A673 (cell line): ENCODE results near the gene FLT4. TPM values are rescaled to one million over a fixed set of nuclear protein-coding genes. Genes with fewer than 3 reads are reported as not detected.

Experiments
- BruUV-seq: library from RNA; stranded (reverse); fragments of 400-500 nt; replicated peaks from 2 replicates; lab custom pipeline; 2021; lab: Mats Ljungman, UMichigan
- CTCF ChIA-PET: fragments of 300-600 bp; sonication (Branson Sonifier 250); formaldehyde crosslinking; loops from one replicate; lab custom pipeline; 2022; ENCODE audit warnings: antibody characterized with exemption; lab: Charles Lee
- POLR2A ChIA-PET: fragments of 300-600 bp; sonication (Branson Sonifier 250); formaldehyde crosslinking; loops from one replicate; lab custom pipeline; 2022; ENCODE audit warnings: antibody characterized with exemption; ENCODE audit not compliant: low non-redundant PET; lab: Charles Lee
- DNase-seq: peaks from one replicate; pipeline ENCODE4 v3.0.0-alpha.2; 2015; ENCODE audit warnings: low spot score
- H3K27ac ChIP-seq: fragments of 200-600 bp; sonication (generic); 2 replicates; pipeline ENCODE4 v1.5.1; 2016; ENCODE audit warnings: mixed run types, low read depth, mild to moderate bottlenecking, mixed read lengths, antibody characterized with exemption, low read length; ENCODE audit not compliant: poor library complexity, severe bottlenecking
- H3K27me3 ChIP-seq: fragments of 200-600 bp; sonication (generic); replicated peaks from 2 replicates; pipeline ENCODE4 v1.6.1; 2017; ENCODE audit warnings: mixed run types, low read depth, mild to moderate bottlenecking, mixed read lengths, antibody characterized with exemption, low read length; ENCODE audit not compliant: insufficient read depth, poor library complexity
- H3K36me3 ChIP-seq: fragments of 200-600 bp; sonication (generic); 2 replicates; pipeline ENCODE4 v1.6.1; 2016; ENCODE audit warnings: mixed run types, mild to moderate bottlenecking, mixed read lengths, antibody characterized with exemption, low read length; ENCODE audit not compliant: insufficient read depth, poor library complexity, severe bottlenecking
- H3K4me1 ChIP-seq: fragments of 200-600 bp; sonication (generic); 2 replicates; pipeline ENCODE4 v1.6.1; 2017; ENCODE audit warnings: mixed run types, mild to moderate bottlenecking, mixed read lengths, antibody characterized with exemption, low read length; ENCODE audit not compliant: insufficient read depth, poor library complexity, severe bottlenecking
- H3K4me3 ChIP-seq: fragments of 200-600 bp; sonication (generic); 2 replicates; pipeline ENCODE4 v1.5.1; 2016; ENCODE audit warnings: low read depth, mixed run types, mild to moderate bottlenecking, mixed read lengths, low read length; ENCODE audit not compliant: poor library complexity, severe bottlenecking
- H3K9me3 ChIP-seq: fragments of 200-600 bp; sonication (generic); 2 replicates; pipeline ENCODE4 v1.6.1; 2016; ENCODE audit warnings: mixed run types, low read depth, mild to moderate bottlenecking, mixed read lengths, antibody characterized with exemption, low read length; ENCODE audit not compliant: poor library complexity, severe bottlenecking
- EZH2 ChIP-seq: fragments of 200-600 bp; sonication (generic); IDR thresholded peaks from 2 replicates; pipeline ENCODE4 v1.6.1; 2017; ENCODE audit warnings: borderline replicate concordance, low read depth, mild to moderate bottlenecking, mixed read lengths, antibody characterized with exemption, low read length; ENCODE audit not compliant: poor library complexity, severe bottlenecking
- intact Hi-C: fragments of 100-400 bp; cut with micrococcal nuclease; formaldehyde crosslinking; loops from one replicate; pipeline ENCODE4 v1.10.0; 2022; ENCODE audit not compliant: unreplicated experiment
- total RNA-seq: library from RNA; stranded (reverse); gene quantifications from 2 replicates; pipeline ENCODE4 v1.2.3, GENCODE V29; 2021
- TF ChIP-seq, protein P1 (sequence below): fragments of 300-800, 200-600 bp; sonication (generic); conservative IDR thresholded peaks from 2 replicates; pipeline ENCODE4 v1.5.1; 2017; ENCODE audit warnings: low read depth, mild to moderate bottlenecking, antibody characterized with exemption, low read length, moderate library complexity, mixed read lengths

FLT4 gene
- total RNA-seq, 1 experiment from 2014 or later: 8.6 TPM

DNA sequence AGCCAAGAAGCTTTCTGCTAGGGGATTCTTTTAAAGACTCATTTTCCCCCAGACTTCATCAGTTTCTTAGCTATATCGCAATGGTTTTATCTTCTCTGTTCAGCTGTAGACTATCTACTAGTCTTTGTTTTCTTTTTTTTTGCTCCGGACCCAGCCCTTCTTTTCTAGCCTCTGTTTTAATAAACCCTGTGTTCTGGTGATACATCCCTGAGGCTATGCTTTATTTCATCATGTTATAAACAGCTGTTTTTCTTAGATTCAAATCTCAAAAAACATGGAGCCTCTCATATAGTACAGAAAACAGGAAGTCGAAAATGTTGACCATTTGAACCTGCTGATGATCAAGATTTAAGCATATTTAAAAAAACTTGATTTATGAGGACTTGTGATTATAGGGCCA, 95.9 kb downstream of the FLT4 start:
- DNase-seq: no peak
- Histone ChIP-seq H3K4me3 (no peak overlapping the region), H3K36me3 (peaks cover 42% of the 10 kb centered on the region), H3K27me3 (no peaks in the 10 kb centered on the region), H3K9me3 (no peaks in the 10 kb centered on the region), H3K27ac (no peak overlapping the region), H3K4me1 (no peaks in the 10 kb centered on the region)
- BruUV-seq: no TSS peak
- TF ChIP-seq, protein P1, sequence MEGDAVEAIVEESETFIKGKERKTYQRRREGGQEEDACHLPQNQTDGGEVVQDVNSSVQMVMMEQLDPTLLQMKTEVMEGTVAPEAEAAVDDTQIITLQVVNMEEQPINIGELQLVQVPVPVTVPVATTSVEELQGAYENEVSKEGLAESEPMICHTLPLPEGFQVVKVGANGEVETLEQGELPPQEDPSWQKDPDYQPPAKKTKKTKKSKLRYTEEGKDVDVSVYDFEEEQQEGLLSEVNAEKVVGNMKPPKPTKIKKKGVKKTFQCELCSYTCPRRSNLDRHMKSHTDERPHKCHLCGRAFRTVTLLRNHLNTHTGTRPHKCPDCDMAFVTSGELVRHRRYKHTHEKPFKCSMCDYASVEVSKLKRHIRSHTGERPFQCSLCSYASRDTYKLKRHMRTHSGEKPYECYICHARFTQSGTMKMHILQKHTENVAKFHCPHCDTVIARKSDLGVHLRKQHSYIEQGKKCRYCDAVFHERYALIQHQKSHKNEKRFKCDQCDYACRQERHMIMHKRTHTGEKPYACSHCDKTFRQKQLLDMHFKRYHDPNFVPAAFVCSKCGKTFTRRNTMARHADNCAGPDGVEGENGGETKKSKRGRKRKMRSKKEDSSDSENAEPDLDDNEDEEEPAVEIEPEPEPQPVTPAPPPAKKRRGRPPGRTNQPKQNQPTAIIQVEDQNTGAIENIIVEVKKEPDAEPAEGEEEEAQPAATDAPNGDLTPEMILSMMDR: no peak
- no peak for TF ChIP-seq EZH2
- POLR2A ChIA-PET: no interaction called here
- intact Hi-C loops: no loop called here
- CTCF ChIA-PET: no interaction called here

Other genes with a start within 250 kb of the FLT4 start
- gene CNOT6, start 155.2 kb downstream of the FLT4 start, total RNA-seq: 60.9 and 61.6 TPM in 2 replicates
- gene SCGB3A1, start 58.1 kb downstream of the FLT4 start, total RNA-seq: not detected in 2 replicates
- not detected in 2 replicates for gene OR2Y1, start 90.5 kb upstream of the FLT4 start, total RNA-seq
- 48.7 and 49.9 TPM in 2 replicates for gene MGAT1, start 153.2 kb upstream of the FLT4 start, total RNA-seq
- 28.2 and 28.7 TPM in 2 replicates for gene ZFP62, start 211.7 kb upstream of the FLT4 start, total RNA-seq
- gene BTNL8, start 249.6 kb upstream of the FLT4 start, total RNA-seq: not detected in 2 replicates